Chondrocyte (in vitro differentiated cells): ENCODE data around the gene SIN3B. TPM values are rescaled to one million over a fixed set of nuclear protein-coding genes. Genes with fewer than 3 reads are reported as not detected.

Experiments used
- DNase-seq: peaks from one replicate; pipeline ENCODE4 v3.0.0; 2021; ENCODE audit warnings: mixed read lengths, low spot score
- H3K27ac Mint-ChIP-seq: one replicate; pipeline ENCODE4 v1.8.0; 2021; ENCODE audit warnings: mild to moderate bottlenecking, moderate library complexity, mixed read lengths; ENCODE audit not compliant: unreplicated experiment
- H3K27me3 Mint-ChIP-seq: 2 replicates; pipeline ENCODE4 v1.8.0; 2021; ENCODE audit warnings: low read depth, mixed read lengths
- H3K36me3 Mint-ChIP-seq: 2 replicates; pipeline ENCODE4 v1.8.0; 2021; ENCODE audit warnings: low read depth, mixed read lengths
- H3K4me1 Mint-ChIP-seq: 2 replicates; pipeline ENCODE4 v1.8.0; 2021; ENCODE audit warnings: low read depth, mild to moderate bottlenecking, mixed read lengths
- H3K4me3 Mint-ChIP-seq: one replicate; pipeline ENCODE4 v1.8.0; 2021; ENCODE audit warnings: mild to moderate bottlenecking, moderate library complexity, mixed read lengths; ENCODE audit not compliant: unreplicated experiment
- H3K9me3 Mint-ChIP-seq: 2 replicates; pipeline ENCODE4 v1.8.0; 2021; ENCODE audit warnings: low read depth, mixed read lengths
- total RNA-seq: library from RNA; stranded (reverse); gene quantifications from 3 replicates; pipeline ENCODE4 v1.2.1, GENCODE V29; 2021
- TF ChIP-seq, protein P1 (sequence below): fragments of 200-600 bp; sonication (generic); IDR thresholded peaks from 2 replicates; pipeline ENCODE4 v1.5.0; 2021; ENCODE audit warnings: antibody characterized with exemption, mild to moderate bottlenecking, moderate library complexity

The SIN3B gene
- total RNA-seq, 1 donor from 2014 or later, result 59.7 TPM

DNA sequence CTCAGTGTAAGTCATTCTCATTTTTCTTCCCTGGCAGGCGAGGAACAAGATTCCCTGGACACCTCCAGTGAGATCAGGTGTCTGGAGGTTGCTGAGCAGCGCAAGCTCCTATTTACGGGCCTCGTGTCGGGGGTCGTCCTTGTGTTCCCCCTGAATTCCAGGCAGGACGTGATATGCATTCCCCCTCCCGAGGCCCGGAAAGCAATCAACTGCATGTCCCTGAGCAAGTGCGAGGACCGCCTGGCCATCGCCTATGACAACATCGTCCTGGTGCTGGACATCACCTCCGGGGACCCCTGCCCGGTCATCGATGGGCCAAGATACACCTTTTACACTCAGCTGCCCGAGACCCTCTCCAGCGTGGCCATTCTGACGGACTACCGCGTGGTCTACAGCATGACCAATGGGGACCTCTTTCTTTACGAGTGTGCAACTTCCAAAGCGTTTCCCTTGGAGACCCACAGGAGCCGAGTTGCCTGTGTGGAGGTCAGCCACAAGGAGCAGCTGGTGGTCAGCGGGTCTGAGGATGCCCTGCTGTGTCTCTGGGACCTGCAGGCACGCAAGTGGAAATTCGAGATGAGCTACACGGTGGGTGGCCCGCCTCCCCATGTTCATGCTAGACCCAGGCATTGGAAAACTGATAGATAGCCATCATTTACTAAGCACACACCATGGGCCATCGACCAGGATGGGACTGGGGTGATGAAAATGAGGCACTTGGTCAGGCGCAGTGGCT is 21.5 kb upstream of the SIN3B start:
- TF ChIP-seq, protein P1, sequence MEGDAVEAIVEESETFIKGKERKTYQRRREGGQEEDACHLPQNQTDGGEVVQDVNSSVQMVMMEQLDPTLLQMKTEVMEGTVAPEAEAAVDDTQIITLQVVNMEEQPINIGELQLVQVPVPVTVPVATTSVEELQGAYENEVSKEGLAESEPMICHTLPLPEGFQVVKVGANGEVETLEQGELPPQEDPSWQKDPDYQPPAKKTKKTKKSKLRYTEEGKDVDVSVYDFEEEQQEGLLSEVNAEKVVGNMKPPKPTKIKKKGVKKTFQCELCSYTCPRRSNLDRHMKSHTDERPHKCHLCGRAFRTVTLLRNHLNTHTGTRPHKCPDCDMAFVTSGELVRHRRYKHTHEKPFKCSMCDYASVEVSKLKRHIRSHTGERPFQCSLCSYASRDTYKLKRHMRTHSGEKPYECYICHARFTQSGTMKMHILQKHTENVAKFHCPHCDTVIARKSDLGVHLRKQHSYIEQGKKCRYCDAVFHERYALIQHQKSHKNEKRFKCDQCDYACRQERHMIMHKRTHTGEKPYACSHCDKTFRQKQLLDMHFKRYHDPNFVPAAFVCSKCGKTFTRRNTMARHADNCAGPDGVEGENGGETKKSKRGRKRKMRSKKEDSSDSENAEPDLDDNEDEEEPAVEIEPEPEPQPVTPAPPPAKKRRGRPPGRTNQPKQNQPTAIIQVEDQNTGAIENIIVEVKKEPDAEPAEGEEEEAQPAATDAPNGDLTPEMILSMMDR, result no peak
- Mint-ChIP-seq H3K4me1 (no peaks in the 10 kb centered on the region), H3K4me3 (no peak overlapping the region), H3K36me3 (no peaks in the 10 kb centered on the region), H3K27me3 (no peaks in the 10 kb centered on the region), H3K27ac (no peak overlapping the region), H3K9me3 (no peaks in the 10 kb centered on the region)
- DNase-seq, result no peak

DNA sequence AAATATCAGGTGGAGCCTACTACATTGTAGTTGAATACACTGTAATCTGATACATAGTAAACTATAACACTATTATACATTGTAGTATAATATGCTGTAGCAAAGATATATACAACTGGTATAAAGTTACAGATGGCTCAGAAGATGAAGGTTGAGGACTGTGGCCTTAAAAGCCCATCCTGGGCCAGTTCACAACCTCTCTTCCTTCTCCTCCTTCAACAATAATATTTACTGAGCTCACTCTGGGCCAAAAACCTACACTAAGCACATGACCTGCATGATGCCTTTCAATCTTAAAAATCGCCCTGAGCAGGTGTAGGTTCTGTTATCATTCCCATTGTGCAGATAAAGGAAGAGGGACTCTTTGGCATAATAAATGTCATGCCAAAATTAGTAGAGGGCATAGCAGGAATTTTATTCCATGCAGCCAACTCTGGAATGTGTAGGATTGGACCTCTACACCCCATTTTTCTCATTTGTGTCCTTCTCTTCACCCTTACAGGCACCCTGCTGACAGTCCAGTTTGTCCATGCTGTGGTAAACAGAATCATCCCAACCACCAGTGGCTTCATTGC is 14.6 kb upstream of the SIN3B start:
- H3K4me3 Mint-ChIP-seq, result no peak overlapping the region
- DNase-seq, result no peak
- H3K36me3 Mint-ChIP-seq, result no peaks in the 10 kb centered on the region
- no peaks in the 10 kb centered on the region for H3K4me1 Mint-ChIP-seq
- TF ChIP-seq, protein P1, result no peak
- H3K27ac Mint-ChIP-seq, result no peak overlapping the region
- peaks cover 6% of the 10 kb centered on the region for H3K27me3 Mint-ChIP-seq
- H3K9me3 Mint-ChIP-seq, result no peaks in the 10 kb centered on the region

DNA sequence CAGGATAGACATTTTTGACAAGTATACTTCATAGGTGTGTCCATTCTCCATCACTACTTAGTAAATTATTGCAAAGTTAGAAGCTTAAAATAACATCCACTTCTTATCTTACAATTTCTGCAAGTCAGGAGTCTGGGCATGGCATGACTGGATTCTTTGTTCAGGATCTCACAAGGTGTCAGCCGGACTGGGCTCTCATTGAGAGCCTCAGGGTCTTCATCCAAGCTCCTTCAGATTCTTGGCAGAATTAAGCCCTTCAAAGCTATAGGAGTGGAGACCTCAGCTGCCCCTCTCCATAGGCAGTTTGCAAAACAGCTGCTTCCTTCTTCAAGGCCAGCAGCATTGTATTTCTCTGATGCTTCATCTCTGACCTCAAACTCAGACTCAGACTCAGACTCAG is 9.1 kb upstream of the SIN3B start:
- H3K4me3 Mint-ChIP-seq, result no peak overlapping the region
- TF ChIP-seq, protein P1, result no peak
- H3K27ac Mint-ChIP-seq, result no peak overlapping the region
- no peaks in the 10 kb centered on the region for H3K9me3 Mint-ChIP-seq
- peaks cover 2% of the 10 kb centered on the region for H3K36me3 Mint-ChIP-seq
- peaks cover 12% of the 10 kb centered on the region for H3K4me1 Mint-ChIP-seq
- peaks cover 6% of the 10 kb centered on the region for H3K27me3 Mint-ChIP-seq
- no peak for DNase-seq

DNA sequence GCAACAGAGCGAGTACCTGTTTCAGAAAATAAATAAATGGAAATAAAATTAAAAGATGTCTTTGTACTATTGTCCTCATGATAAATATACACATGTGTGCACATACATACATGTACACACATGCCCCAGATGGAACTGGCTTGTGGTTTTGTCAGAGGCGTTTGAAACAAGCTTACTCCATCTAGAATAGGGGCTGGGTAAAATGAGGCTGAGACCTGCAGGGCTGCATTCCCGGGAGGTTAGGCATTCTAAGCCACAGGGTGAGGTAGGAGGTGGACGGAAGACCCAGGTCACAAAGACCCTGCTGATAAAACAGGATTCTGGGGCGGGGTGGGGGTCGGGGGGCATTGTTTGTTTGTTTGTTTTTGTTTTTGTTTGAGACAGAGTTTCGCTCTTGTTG is 8.1 kb upstream of the SIN3B start:
- Mint-ChIP-seq H3K27ac (no peak overlapping the region), H3K9me3 (no peaks in the 10 kb centered on the region), H3K36me3 (peaks cover 2% of the 10 kb centered on the region), H3K4me1 (peaks cover 22% of the 10 kb centered on the region), H3K27me3 (no peaks in the 10 kb centered on the region), H3K4me3 (no peak overlapping the region)
- no peak for DNase-seq
- TF ChIP-seq, protein P1, result no peak

DNA sequence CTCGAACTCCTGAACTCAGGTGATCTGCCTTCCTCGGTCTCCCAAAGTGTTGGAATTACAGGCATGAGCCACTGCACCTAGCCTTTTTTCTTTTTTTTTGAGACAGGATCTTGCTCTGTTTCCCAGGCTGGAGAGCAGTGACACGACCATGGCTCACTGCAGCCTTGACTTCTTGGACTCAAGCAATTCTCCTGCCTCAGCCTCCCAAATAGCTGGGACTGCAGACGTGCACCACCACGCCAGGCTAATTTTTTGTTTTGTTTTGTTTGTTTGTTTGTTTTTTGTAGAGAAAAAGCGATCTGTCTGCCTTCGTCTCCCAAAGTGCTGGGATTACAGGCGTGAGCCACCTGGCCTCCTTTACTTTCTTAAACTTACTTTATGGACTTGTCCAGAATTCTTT is 6.5 kb upstream of the SIN3B start:
- H3K4me1 Mint-ChIP-seq, result peaks cover 24% of the 10 kb centered on the region
- H3K36me3 Mint-ChIP-seq, result peaks cover 2% of the 10 kb centered on the region
- peak overlapping the region; percentile 49 for H3K27ac Mint-ChIP-seq
- no peak for DNase-seq
- no peak overlapping the region for H3K4me3 Mint-ChIP-seq
- TF ChIP-seq, protein P1, result no peak
- H3K27me3 Mint-ChIP-seq, result no peaks in the 10 kb centered on the region
- H3K9me3 Mint-ChIP-seq, result no peaks in the 10 kb centered on the region
